Thyroid gland (tissue), 4 donors: ENCODE results near the gene TSSK6. TPM values are rescaled to one million over a fixed set of nuclear protein-coding genes. Genes with fewer than 3 reads are reported as not detected.

Experiments
- DNase-seq, 2 donors: peaks; one replicate each; pipeline ENCODE4 v3.0.0-alpha.2; 2019
- H3K27ac ChIP-seq, 3 donors: fragments of 200-600 bp; sonication (generic); 1 replicate in 2 of 3; 2 replicates in 1 of 3; pipeline ENCODE4 v1.5.1; 2016 to 2019; ENCODE audit warnings: mild to moderate bottlenecking in 1 of 3, moderate library complexity in 1 of 3
- H3K27me3 ChIP-seq: fragments of 200-600 bp; sonication (generic); one replicate; pipeline ENCODE4 v1.5.1; 2019
- H3K36me3 ChIP-seq, 2 donors: fragments of 200-600 bp; sonication (generic); one replicate each; pipeline ENCODE4 v1.5.1; 2016 to 2019
- H3K4me1 ChIP-seq, 2 donors: fragments of 200-600 bp; sonication (generic); one replicate each; pipeline ENCODE4 v1.5.1; 2017 to 2019
- H3K4me3 ChIP-seq, 3 donors: fragments of 200-600 bp; sonication (generic); replicated peaks in 1 of 3; 1 replicate in 2 of 3; 2 replicates in 1 of 3; pipeline ENCODE4 v1.5.1; 2016; ENCODE audit warnings: mild to moderate bottlenecking in 1 of 3
- H3K9me3 ChIP-seq: fragments of 200-600 bp; sonication (generic); one replicate; pipeline ENCODE4 v1.5.1; 2017
- CTCF ChIP-seq, 6 experiments: fragments of 200-600 bp in 3 of 6; fragments of 450-650 bp in 3 of 6; sonication (generic) in 3 of 6; IDR thresholded peaks; one replicate each; pipeline ENCODE4 v1.5.1; 2016 to 2019; ENCODE audit warnings: antibody characterized with exemption in 6 of 6, mild to moderate bottlenecking in 2 of 6, inconsistent platforms in 1 of 6, moderate library complexity in 1 of 6
- POLR2A ChIP-seq, 2 donors: fragments of 450-650 bp; IDR thresholded peaks; one replicate each; pipeline ENCODE4 v1.6.1; 2017; ENCODE audit warnings: antibody characterized with exemption in 2 of 2, mild to moderate bottlenecking in 2 of 2, moderate library complexity in 1 of 2
- WGBS, 2 donors: methylation state at CpG; one replicate each; pipeline ENCODE4 v1.1.5; 2017; 5-methylcytosine and 5-hydroxymethylcytosine counted together
- intact Hi-C: fragments of 100-400 bp; cut with DNase I; formaldehyde crosslinking; loops from one replicate; pipeline ENCODE4 v1.15.1; 2023
- total RNA-seq, 4 donors: library from RNA; depleted of rRNA; stranded (reverse); fragments of >200 nt; gene quantifications; one replicate each; pipeline ENCODE4 v1.2.3, GENCODE V29; 2016

TSSK6 gene
- total RNA-seq, 4 donors from 2014 or later = 1.8 to 7.7 (median 3.8) TPM

- 46 to 60% methylated on average over 4 of the region's 6 CpGs for WGBS, 2 donors
- Histone ChIP-seq H3K4me3 (no peak overlapping the region), H3K27ac (no peak overlapping the region), H3K9me3 (no peaks in the 10 kb centered on the region), H3K27me3 (no peaks in the 10 kb centered on the region), H3K36me3 (no peaks in the 10 kb centered on the region), H3K4me1 (no peaks in the 10 kb centered on the region)
- DNase-seq = peak in 1 of 2 donors; percentile 33
- TF ChIP-seq CTCF (IDR thresholded peaks at IDR 0.05) = peak; percentile 14 to 49 (median 34)
- no peak for TF ChIP-seq POLR2A (IDR thresholded peaks at IDR 0.05)
- intact Hi-C loops = no loop called here
These were observed 37.5 kb upstream of the TSSK6 start for GRCh38 chr19:19552798-19553197.

- TF ChIP-seq CTCF (IDR thresholded peaks at IDR 0.05) (no peak), POLR2A (IDR thresholded peaks at IDR 0.05) (no peak)
These were observed 36.5 kb upstream of the TSSK6 start for GRCh38 chr19:19551853-19552192.

GRCh38 chr19:19550972-19551852 is 35.9 kb upstream of the TSSK6 start:
- Histone ChIP-seq H3K27ac (no peak overlapping the region), H3K4me1 (no peaks in the 10 kb centered on the region), H3K4me3 (no peak overlapping the region), H3K9me3 (no peaks in the 10 kb centered on the region), H3K36me3 (no peaks in the 10 kb centered on the region), H3K27me3 (no peaks in the 10 kb centered on the region)
- WGBS, 2 donors = 83 to 87% methylated on average over 6 to 10 of the region's 10 CpGs
- intact Hi-C loops = no loop called here
- TF ChIP-seq CTCF (IDR thresholded peaks at IDR 0.05) = no peak
- no peak for DNase-seq

More at GRCh38 chr19:19551853-19552192, 36.5 kb upstream of the TSSK6 start:
- H3K27me3 ChIP-seq = no peaks in the 10 kb centered on the region
- no peaks in the 10 kb centered on the region for H3K9me3 ChIP-seq
- no peak overlapping the region for H3K4me3 ChIP-seq
- 50 to 83% methylated on average over 2 to 14 of the region's 14 CpGs for WGBS, 2 donors
- no peak overlapping the region for H3K27ac ChIP-seq
- intact Hi-C loops = no loop called here
- DNase-seq = no peak
- H3K4me1 ChIP-seq = no peaks in the 10 kb centered on the region
- no peaks in the 10 kb centered on the region for H3K36me3 ChIP-seq

- TF ChIP-seq CTCF (IDR thresholded peaks at IDR 0.05) = no peak
- TF ChIP-seq POLR2A (IDR thresholded peaks at IDR 0.05) = no peak
- Histone ChIP-seq H3K9me3 (no peaks in the 10 kb centered on the region), H3K27ac (no peak overlapping the region), H3K4me1 (no peaks in the 10 kb centered on the region), H3K27me3 (no peaks in the 10 kb centered on the region), H3K4me3 (no peak overlapping the region), H3K36me3 (no peaks in the 10 kb centered on the region)
- DNase-seq = no peak
- intact Hi-C loops = no loop called here
- WGBS, 2 donors = 54% methylated on average over 8 of the region's 8 CpGs; no CpG with 5 or more reads in 1 of the 2 donors
These were observed 35.2 kb upstream of the TSSK6 start for GRCh38 chr19:19550485-19550929.

GRCh38 chr19:19549804-19550464 is 34.6 kb upstream of the TSSK6 start:
- 78 to 80% methylated on average over 22 of the region's 23 CpGs for WGBS, 2 donors
- Histone ChIP-seq H3K4me1 (no peaks in the 10 kb centered on the region), H3K36me3 (no peaks in the 10 kb centered on the region), H3K27me3 (no peaks in the 10 kb centered on the region), H3K9me3 (no peaks in the 10 kb centered on the region), H3K27ac (no peak overlapping the region), H3K4me3 (no peak overlapping the region)
- intact Hi-C loops = no loop called here
- TF ChIP-seq CTCF (IDR thresholded peaks at IDR 0.05) (no peak), POLR2A (IDR thresholded peaks at IDR 0.05) (no peak)
- no peak for DNase-seq
